ENCODE measurements around the gene WSB2.
"Not testable (repeated sequence)": the region's sequence is repeated elsewhere in the genome, so short reads cannot be mapped to it uniquely, and the experiment has no call there.

WSB2 gene

GRCh38 chr12:118011961-118012360, 49.0 kb downstream of the WSB2 start:
- ChIA-PET CTCF (no interaction called here), POLR2A (ENCODE audit: low non-redundant PET) (interaction anchor here (0.7 kb wide), 1 partner anchor 943 kb away, joined by 4 read pairs; no protein-coding TSS in a partner anchor)
- no peak for DNase-seq (ENCODE audit: low spot score)
- TF ChIP-seq CTCF (conservative IDR thresholded peaks at IDR 0.05; ENCODE audit: low read depth) = no peak
- no peak overlapping the region for H3K27ac ChIP-seq

GRCh38 chr12:118011377-118011776, 49.6 kb downstream of the WSB2 start:
- TF ChIP-seq CTCF (conservative IDR thresholded peaks at IDR 0.05; ENCODE audit: low read depth) = no peak
- H3K27ac ChIP-seq = no peak overlapping the region
- POLR2A ChIA-PET (ENCODE audit: low non-redundant PET) = interaction anchor here (0.7 kb wide), 1 partner anchor 943 kb away, joined by 4 read pairs; no protein-coding TSS in a partner anchor
- no peak for DNase-seq (ENCODE audit: low spot score)
- CTCF ChIA-PET = no interaction called here

GRCh38 chr12:118010903-118011302, 50.1 kb downstream of the WSB2 start:
- TF ChIP-seq CTCF (conservative IDR thresholded peaks at IDR 0.05; ENCODE audit: low read depth) = no peak
- DNase-seq (ENCODE audit: low spot score) = no peak
- no peak overlapping the region for H3K27ac ChIP-seq
- ChIA-PET CTCF (no interaction called here), POLR2A (ENCODE audit: low non-redundant PET) (no interaction called here)

- DNase-seq (ENCODE audit: low spot score); POLR2A ChIA-PET (ENCODE audit: low non-redundant PET); H3K27ac ChIP-seq: not testable (repeated sequence)
- CTCF ChIA-PET = interaction anchor here (0.6 kb wide), 1 partner anchor 55 kb away, joined by 3 read pairs; no protein-coding TSS in a partner anchor
These were observed 61.2 kb downstream of the WSB2 start for GRCh38 chr12:117999806-118000205.

- CTCF ChIA-PET = no interaction called here
- no peak overlapping the region for H3K27ac ChIP-seq
- POLR2A ChIA-PET (ENCODE audit: low non-redundant PET) = no interaction called here
- no peak for DNase-seq (ENCODE audit: low spot score)
- no peak for TF ChIP-seq CTCF (conservative IDR thresholded peaks at IDR 0.05; ENCODE audit: low read depth)
These were observed 62.3 kb downstream of the WSB2 start for GRCh38 chr12:117998719-117999118.

GRCh38 chr12:117994551-117995438, 66.2 kb downstream of the WSB2 start:
- TF ChIP-seq CTCF (conservative IDR thresholded peaks at IDR 0.05; ENCODE audit: low read depth) = no peak
- CTCF ChIA-PET = interaction anchor here (0.8 kb wide), 1 partner anchor 120 kb away, joined by 3 read pairs; no protein-coding TSS in a partner anchor
- H3K27ac ChIP-seq = no peak overlapping the region
- no peak for DNase-seq (ENCODE audit: low spot score)
- POLR2A ChIA-PET (ENCODE audit: low non-redundant PET) = no interaction called here

Data from RWPE1 (cell line).